ENCODE data around the gene SCO2. TPM values are rescaled to one million over a fixed set of nuclear protein-coding genes. Genes with fewer than 3 reads are reported as not detected.
A peak's percentile ranks its signal among the peaks of the same experiment; 100 is the strongest.

The SCO2 gene
- total RNA-seq, 1 experiment from 2014 or later: 2.4 TPM

- POLR2A ChIA-PET: interaction anchor here (0.7 to 7.1 kb wide), 9 partner anchors 10 to 96 kb away, joined by 3 to 170 read pairs (median 5); partner anchors contain the start of genes CHKB, LMF2, NCAPH2 and SYCE3
- intact Hi-C loops (cut with micrococcal nuclease): loop anchor here (5.0 kb wide), 1 partner anchor 53 kb away; the partner anchor contains the start of gene CHKB
- BruUV-seq (replicated peaks): no TSS peak
These were observed 3.5 kb upstream of the SCO2 start for GRCh38 chr22:50528682-50529415.

GRCh38 chr22:50527921-50528681, 2.7 kb upstream of the SCO2 start:
- Mint-ChIP-seq H3K27me3 (ENCODE audit: insufficient read depth, unreplicated experiment) (no peaks in the 10 kb centered on the region), H3K4me3 (ENCODE audit: unreplicated experiment) (peak overlapping the region; percentile 85), H3K4me1 (ENCODE audit: insufficient read depth, unreplicated experiment) (peaks cover 26% of the 10 kb centered on the region), H3K36me3 (ENCODE audit: insufficient read depth, unreplicated experiment) (peaks cover 61% of the 10 kb centered on the region), H3K27ac (ENCODE audit: low read depth, unreplicated experiment) (no peak overlapping the region), H3K9me3 (ENCODE audit: unreplicated experiment) (no peaks in the 10 kb centered on the region)
- ChIA-PET POLR2A (interaction anchor here (0.7 to 7.1 kb wide), 9 partner anchors 11 to 96 kb away, joined by 3 to 170 read pairs (median 5); partner anchors contain the start of genes CHKB, LMF2, NCAPH2 and SYCE3), CTCF (interaction anchor here (0.6 to 1.7 kb wide), 8 partner anchors 10 to 371 kb away, joined by 3 to 7 read pairs (median 4); partner anchors contain the start of gene SYCE3)
- intact Hi-C loops (cut with micrococcal nuclease): loop anchor here (5.0 kb wide), 1 partner anchor 54 kb away; the partner anchor contains the start of gene CHKB
- DNase-seq (ENCODE audit: unreplicated experiment): no peak
- TF ChIP-seq, protein P1, sequence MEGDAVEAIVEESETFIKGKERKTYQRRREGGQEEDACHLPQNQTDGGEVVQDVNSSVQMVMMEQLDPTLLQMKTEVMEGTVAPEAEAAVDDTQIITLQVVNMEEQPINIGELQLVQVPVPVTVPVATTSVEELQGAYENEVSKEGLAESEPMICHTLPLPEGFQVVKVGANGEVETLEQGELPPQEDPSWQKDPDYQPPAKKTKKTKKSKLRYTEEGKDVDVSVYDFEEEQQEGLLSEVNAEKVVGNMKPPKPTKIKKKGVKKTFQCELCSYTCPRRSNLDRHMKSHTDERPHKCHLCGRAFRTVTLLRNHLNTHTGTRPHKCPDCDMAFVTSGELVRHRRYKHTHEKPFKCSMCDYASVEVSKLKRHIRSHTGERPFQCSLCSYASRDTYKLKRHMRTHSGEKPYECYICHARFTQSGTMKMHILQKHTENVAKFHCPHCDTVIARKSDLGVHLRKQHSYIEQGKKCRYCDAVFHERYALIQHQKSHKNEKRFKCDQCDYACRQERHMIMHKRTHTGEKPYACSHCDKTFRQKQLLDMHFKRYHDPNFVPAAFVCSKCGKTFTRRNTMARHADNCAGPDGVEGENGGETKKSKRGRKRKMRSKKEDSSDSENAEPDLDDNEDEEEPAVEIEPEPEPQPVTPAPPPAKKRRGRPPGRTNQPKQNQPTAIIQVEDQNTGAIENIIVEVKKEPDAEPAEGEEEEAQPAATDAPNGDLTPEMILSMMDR (IDR thresholded peaks at IDR 0.05; ENCODE audit: unreplicated experiment): no peak
- BruUV-seq (replicated peaks): TSS peak; percentile 7

More at GRCh38 chr22:50528682-50529415, 3.5 kb upstream of the SCO2 start:
- DNase-seq (ENCODE audit: unreplicated experiment): peak; percentile 12
- peaks cover 57% of the 10 kb centered on the region for H3K36me3 Mint-ChIP-seq (ENCODE audit: insufficient read depth, unreplicated experiment)
- TF ChIP-seq, protein P1 (IDR thresholded peaks at IDR 0.05; ENCODE audit: unreplicated experiment): no peak
- CTCF ChIA-PET: interaction anchor here (0.6 to 1.7 kb wide), 6 partner anchors 26 to 380 kb away, joined by 3 to 7 read pairs (median 4); partner anchors contain the start of gene SYCE3
- H3K27ac Mint-ChIP-seq (ENCODE audit: low read depth, unreplicated experiment): no peak overlapping the region
- H3K27me3 Mint-ChIP-seq (ENCODE audit: insufficient read depth, unreplicated experiment): no peaks in the 10 kb centered on the region
- peaks cover 30% of the 10 kb centered on the region for H3K4me1 Mint-ChIP-seq (ENCODE audit: insufficient read depth, unreplicated experiment)
- H3K9me3 Mint-ChIP-seq (ENCODE audit: unreplicated experiment): no peaks in the 10 kb centered on the region
- H3K4me3 Mint-ChIP-seq (ENCODE audit: unreplicated experiment): peak overlapping the region; percentile 85

GRCh38 chr22:50526834-50527801, 1.7 kb upstream of the SCO2 start:
- Mint-ChIP-seq H3K4me1 (ENCODE audit: insufficient read depth, unreplicated experiment) (peaks cover 20% of the 10 kb centered on the region), H3K4me3 (ENCODE audit: unreplicated experiment) (peak overlapping the region; percentile 85), H3K36me3 (ENCODE audit: insufficient read depth, unreplicated experiment) (peaks cover 61% of the 10 kb centered on the region), H3K9me3 (ENCODE audit: unreplicated experiment) (no peaks in the 10 kb centered on the region), H3K27ac (ENCODE audit: low read depth, unreplicated experiment) (peak overlapping the region; percentile 71), H3K27me3 (ENCODE audit: insufficient read depth, unreplicated experiment) (no peaks in the 10 kb centered on the region)
- BruUV-seq (replicated peaks): no TSS peak
- peak; percentile 29 for DNase-seq (ENCODE audit: unreplicated experiment)
- intact Hi-C loops (cut with micrococcal nuclease): loop anchor here (1.0 to 5.0 kb wide), 2 partner anchors 35 to 55 kb away; partner anchors contain the start of genes CHKB and SYCE3
- ChIA-PET CTCF (interaction anchor here (0.6 to 1.3 kb wide), 7 partner anchors 11 to 370 kb away, joined by 3 to 5 read pairs (median 4); no protein-coding TSS in a partner anchor), POLR2A (interaction anchor here (0.7 to 7.1 kb wide), 5 partner anchors 12 to 94 kb away, joined by 4 to 170 read pairs (median 74); partner anchors contain the start of genes LMF2, NCAPH2 and SYCE3)
- TF ChIP-seq, protein P1 (IDR thresholded peaks at IDR 0.05; ENCODE audit: unreplicated experiment): no peak

Data from MCF 10A (cell line).